HepG2 (cell line): ENCODE measurements around the gene KCNT2. TPM values are rescaled to one million over a fixed set of nuclear protein-coding genes. Genes with fewer than 3 reads are reported as not detected.

Source experiments
- ATAC-seq: fragments of 200-7000 bp; cut with Tn5 transposase; 3 replicates; pipeline ENCODE4 v1.9.1; 2020; ENCODE audit warnings: mild to moderate bottlenecking, moderate library complexity
- BruUV-seq: library from RNA; stranded (reverse); fragments of 400-500 nt; replicated peaks from 2 replicates; lab custom pipeline; 2021; lab: Mats Ljungman, UMichigan
- CTCF ChIA-PET: fragments of 300-600 bp; formaldehyde crosslinking; extraction: SDS; loops from one replicate; lab custom pipeline; 2021; ENCODE audit warnings: low total read pairs, inconsistent platforms, low intra/inter-chr PET ratio; lab: Yijun Ruan, JAX
- POLR2A ChIA-PET: fragments of 350-600 bp; sonication (Branson Sonifier 250); formaldehyde crosslinking; loops from one replicate; lab custom pipeline; 2020; ENCODE audit warnings: antibody characterized with exemption, inconsistent platforms; lab: Yijun Ruan, JAX
- DNase-seq: peaks from one replicate; pipeline ENCODE4 v3.0.0-alpha.2; 2015; ENCODE audit warnings: low spot score
- FAIRE-seq: peaks from 3 replicates; lab custom pipeline; 2011; peaks lifted over from hg19 to GRCh38; lab: Jason Lieb, UNC
- H2AFZ ChIP-seq: one replicate; pipeline ENCODE4 v1.6.1; 2011; ENCODE audit warnings: low read length, inconsistent platforms
- H3K27ac ChIP-seq: fragments of 300-600 bp; 3 replicates; pipeline ENCODE4 v1.8.0; 2011; ENCODE audit warnings: mixed run types, mild to moderate bottlenecking, mixed read lengths, low read length, inconsistent platforms; ENCODE audit not compliant: insufficient read depth; ENCODE audit errors: extremely low read length
- H3K27me3 ChIP-seq, 2 experiments: fragments of 200-600 bp in 1 of 2; 2 replicates in 1 of 2; 3 replicates in 1 of 2; pipeline versions ENCODE4 v1.6.0 to v1.8.0; 2011; ENCODE audit warnings: low read length in 2 of 2, mild to moderate bottlenecking in 2 of 2, moderate library complexity in 2 of 2, inconsistent platforms in 1 of 2; ENCODE audit not compliant: insufficient read depth in 2 of 2, control insufficient read depth in 1 of 2
- H3K36me3 ChIP-seq, 2 experiments: fragments of 200-600 bp in 1 of 2; replicated peaks in 1 of 2; 2 replicates in 1 of 2; 3 replicates in 1 of 2; pipeline versions ENCODE4 v1.5.1 to v1.8.0; 2011; ENCODE audit warnings: low read length in 2 of 2, inconsistent platforms in 1 of 2; ENCODE audit not compliant: insufficient read depth in 2 of 2, control insufficient read depth in 1 of 2
- H3K4me1 ChIP-seq: 2 replicates; pipeline ENCODE4 v1.5.1; 2012; ENCODE audit warnings: low read length, inconsistent platforms; ENCODE audit not compliant: insufficient read depth
- H3K4me2 ChIP-seq: 2 replicates; pipeline ENCODE4 v1.6.0; 2011; ENCODE audit warnings: low read depth, low read length, inconsistent platforms
- H3K4me3 ChIP-seq, 3 experiments: fragments of 200-600 bp in 1 of 3; sonication (generic), shearing (Covaris generic) in 1 of 3; replicated peaks in 1 of 3; 2 replicates each; pipeline ENCODE4 v1.5.1; 2011 to 2016; ENCODE audit warnings: low read length in 3 of 3, inconsistent platforms in 2 of 3, low read depth in 2 of 3, mild to moderate bottlenecking in 2 of 3, control low read depth in 1 of 3, mixed read lengths in 1 of 3; ENCODE audit not compliant: insufficient read depth in 1 of 3
- H3K79me2 ChIP-seq: one replicate; pipeline ENCODE4 v1.6.1; 2011; ENCODE audit warnings: low read length, inconsistent platforms; ENCODE audit not compliant: insufficient read depth
- H3K9ac ChIP-seq: 2 replicates; pipeline ENCODE4 v1.6.0; 2011; ENCODE audit warnings: mild to moderate bottlenecking, low read depth, low read length, inconsistent platforms; ENCODE audit not compliant: insufficient read depth
- H3K9me3 ChIP-seq: 2 replicates; pipeline ENCODE4 v1.5.1; 2012; ENCODE audit warnings: mild to moderate bottlenecking, low read length
- H4K20me1 ChIP-seq: 2 replicates; pipeline ENCODE4 v1.6.0; 2011; ENCODE audit warnings: inconsistent platforms, mild to moderate bottlenecking, low read length, moderate library complexity; ENCODE audit not compliant: insufficient read depth
- E2F1 ChIP-seq: sonication (generic); formaldehyde crosslinking; IDR thresholded peaks from 2 replicates; pipeline ENCODE4 v1.5.0; 2020; ENCODE audit warnings: missing genetic modification reagents
- PHF5A ChIP-seq: IDR thresholded peaks from one replicate; pipeline ENCODE4 v1.6.1; 2018; ENCODE audit warnings: low read depth, missing genetic modification reagents; ENCODE audit not compliant: unreplicated experiment
- RFXAP ChIP-seq: sonication (generic); formaldehyde crosslinking; IDR thresholded peaks from 2 replicates; pipeline ENCODE4 v1.4.0; 2020; ENCODE audit warnings: missing genetic modification reagents, borderline replicate concordance
- ZNF24 ChIP-seq: fragments of 450-650 bp; IDR thresholded peaks from 2 replicates; pipeline ENCODE4 v1.6.1; 2017; ENCODE audit warnings: antibody characterized with exemption, mild to moderate bottlenecking
- ZNF431 ChIP-seq: sonication (generic); formaldehyde crosslinking; IDR thresholded peaks from 2 replicates; pipeline ENCODE4 v1.9.0; 2022; ENCODE audit warnings: missing genetic modification reagents, low read depth, mild to moderate bottlenecking, borderline replicate concordance
- ZNF790 ChIP-seq: sonication (generic); formaldehyde crosslinking; IDR thresholded peaks from 2 replicates; pipeline ENCODE4 v1.8.0; 2022; ENCODE audit warnings: missing genetic modification reagents, mild to moderate bottlenecking, borderline replicate concordance
- ZNF83 ChIP-seq: sonication (generic); formaldehyde crosslinking; IDR thresholded peaks from 2 replicates; pipeline ENCODE4 v1.4.0; 2020; ENCODE audit warnings: missing genetic modification reagents, mild to moderate bottlenecking, borderline replicate concordance
- WGBS: methylation state at CpG from one replicate; pipeline ENCODE4 v1.1.6; 2017; ENCODE audit warnings: low lambda C conversion rate; 5-methylcytosine and 5-hydroxymethylcytosine counted together
- in situ Hi-C: cut with HindIII; loops from 2 replicates; pipeline ENCODE4 v1.10.0; 2017; ENCODE audit warnings: low pct_unique_long_range_greater_than_20kb; ENCODE audit not compliant: extremely low pct_ligation_motif_present
- intact Hi-C: fragments of 100-400 bp; cut with micrococcal nuclease; formaldehyde crosslinking; loops from one replicate; pipeline ENCODE4 v1.10.0; 2022; ENCODE audit not compliant: unreplicated experiment
- polyA plus RNA-seq, 8 experiments: library from polyadenylated mRNA; depleted of rRNA in 3 of 8; stranded (reverse) in 7 of 8; unstranded in 1 of 8; fragments of >200 nt; fragmentation: Illumina TruSeq in 4 of 8; extraction: Trizol in 4 of 8; gene quantifications; 2 replicates each; pipeline versions ENCODE4 v1.2.1 to v1.2.3, GENCODE V29; 2011 to 2016; ENCODE audit warnings: low read depth in 4 of 8, missing spikeins in 1 of 8, mixed read lengths in 1 of 8; ENCODE audit not compliant: insufficient read depth in 1 of 8
- total RNA-seq, 5 experiments: library from RNA; depleted of rRNA; stranded (reverse); fragments of >200 nt; fragmentation: Illumina TruSeq; extraction: Trizol; gene quantifications; 2 replicates each; pipeline ENCODE4 v1.2.3, GENCODE V29; 2016; ENCODE audit warnings: low read depth in 1 of 5
- TF ChIP-seq, protein P1 (sequence below): sonication (generic); formaldehyde crosslinking; IDR thresholded peaks from 2 replicates; pipeline ENCODE4 v1.5.0; 2020; ENCODE audit warnings: missing genetic modification reagents, mild to moderate bottlenecking, borderline replicate concordance

KCNT2 gene
- total and polyA plus RNA-seq, 2 of the 13 experiments (the other 11 are each of a cell fraction or from before 2014, with no cell fraction given) = not detected

DNA sequence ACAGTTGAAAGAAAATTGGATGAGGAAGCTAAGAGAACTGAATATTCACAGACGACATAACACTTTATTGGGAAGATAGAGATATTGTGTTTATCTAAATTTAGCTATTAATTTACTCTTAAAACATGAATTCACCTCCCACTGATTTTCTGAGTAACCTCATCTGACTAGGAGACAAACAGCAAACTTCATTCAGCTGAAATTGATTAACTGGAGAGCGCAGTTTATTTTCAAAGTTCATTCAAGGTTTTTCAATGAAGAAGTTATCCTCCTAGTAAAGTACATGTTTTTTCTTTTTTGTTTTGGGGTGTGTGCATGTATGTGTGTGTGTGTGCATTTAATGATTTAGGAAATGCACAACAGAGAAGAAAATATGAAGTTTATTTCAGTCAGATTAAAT is 215.0 kb downstream of the KCNT2 start:
- ATAC-seq = no peak
- H3K79me2 ChIP-seq = no peaks in the 10 kb centered on the region
- no peak overlapping the region for H3K27ac ChIP-seq
- DNase-seq = no peak
- FAIRE-seq = no peak
- H2AFZ ChIP-seq = no peak overlapping the region
- H3K4me3 ChIP-seq = no peak overlapping the region
- ChIA-PET POLR2A (no interaction called here), CTCF (no interaction called here)
- WGBS = 57% methylated on average over 2 of the region's 2 CpGs
- TF ChIP-seq PHF5A (no peak), E2F1 (CRISPR knock-in tag) (no peak), ZNF83 (CRISPR knock-in tag) (no peak), ZNF790 (no peak), RFXAP (no peak), ZNF431 (CRISPR knock-in tag) (no peak), ZNF24 (no peak)
- TF ChIP-seq, protein P1, sequence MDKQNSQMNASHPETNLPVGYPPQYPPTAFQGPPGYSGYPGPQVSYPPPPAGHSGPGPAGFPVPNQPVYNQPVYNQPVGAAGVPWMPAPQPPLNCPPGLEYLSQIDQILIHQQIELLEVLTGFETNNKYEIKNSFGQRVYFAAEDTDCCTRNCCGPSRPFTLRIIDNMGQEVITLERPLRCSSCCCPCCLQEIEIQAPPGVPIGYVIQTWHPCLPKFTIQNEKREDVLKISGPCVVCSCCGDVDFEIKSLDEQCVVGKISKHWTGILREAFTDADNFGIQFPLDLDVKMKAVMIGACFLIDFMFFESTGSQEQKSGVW (CRISPR knock-in tag) = no peak
- no peaks in the 10 kb centered on the region for H3K27me3 ChIP-seq
- no peaks in the 10 kb centered on the region for H3K9me3 ChIP-seq
- BruUV-seq = no TSS peak
- H3K36me3 ChIP-seq = no peaks in the 10 kb centered on the region
- no peak overlapping the region for H3K9ac ChIP-seq
- H4K20me1 ChIP-seq = no peaks in the 10 kb centered on the region
- H3K4me1 ChIP-seq = no peaks in the 10 kb centered on the region
- in situ Hi-C loops (no loop called here), intact Hi-C loops (no loop called here)
- no peak overlapping the region for H3K4me2 ChIP-seq
